Stimulated activated naive CD4-positive, alpha-beta T cell treated with Interleukin-2 at 50 U/mL for 16 hours (primary cell): ENCODE measurements around the gene COX10.

Experiments
- DNase-seq: peaks from one replicate; lab custom pipeline; 2025; lab: John Stamatoyannopoulos, UW

COX10 gene

GRCh38 chr17:14070344-14070984 is 1.2 kb downstream of the COX10 start:
- DNase-seq = no peak

GRCh38 chr17:14072881-14073280 is 3.6 kb downstream of the COX10 start:
- DNase-seq = no peak

GRCh38 chr17:14078027-14078426 is 8.7 kb downstream of the COX10 start:
- no peak for DNase-seq

- no peak for DNase-seq
These were observed 11.5 kb downstream of the COX10 start for GRCh38 chr17:14080847-14081251.

- no peak for DNase-seq
These were observed 13.5 kb downstream of the COX10 start for GRCh38 chr17:14082848-14083247.

GRCh38 chr17:14084955-14085354 is 15.7 kb downstream of the COX10 start:
- DNase-seq = no peak

GRCh38 chr17:14086189-14086588 is 16.9 kb downstream of the COX10 start:
- no peak for DNase-seq

- DNase-seq = no peak
These were observed 19.9 kb downstream of the COX10 start for GRCh38 chr17:14089179-14089578.

GRCh38 chr17:14091367-14091766 is 22.1 kb downstream of the COX10 start:
- DNase-seq = no peak

GRCh38 chr17:14092808-14093207 is 23.5 kb downstream of the COX10 start:
- no peak for DNase-seq

- no peak for DNase-seq
These were observed 25.6 kb downstream of the COX10 start for GRCh38 chr17:14094676-14095601.

GRCh38 chr17:14095631-14096030 is 26.3 kb downstream of the COX10 start:
- DNase-seq = no peak

GRCh38 chr17:14098246-14098645 is 28.9 kb downstream of the COX10 start:
- no peak for DNase-seq

GRCh38 chr17:14101976-14102375 is 32.7 kb downstream of the COX10 start:
- DNase-seq = no peak

GRCh38 chr17:14103836-14104235 is 34.5 kb downstream of the COX10 start:
- DNase-seq = no peak

GRCh38 chr17:14104734-14105133 is 35.4 kb downstream of the COX10 start:
- DNase-seq = no peak

GRCh38 chr17:14107889-14108288 is 38.6 kb downstream of the COX10 start:
- DNase-seq = no peak

GRCh38 chr17:14112407-14112806 is 43.1 kb downstream of the COX10 start:
- DNase-seq = no peak

- DNase-seq = no peak
These were observed 43.8 kb downstream of the COX10 start for GRCh38 chr17:14113137-14113536.

GRCh38 chr17:14116263-14117024 is 47.1 kb downstream of the COX10 start:
- DNase-seq = no peak

GRCh38 chr17:14118951-14119350 is 49.6 kb downstream of the COX10 start:
- no peak for DNase-seq

- DNase-seq = no peak
These were observed 50.2 kb downstream of the COX10 start for GRCh38 chr17:14119546-14119945.

GRCh38 chr17:14121952-14122351 is 52.6 kb downstream of the COX10 start:
- DNase-seq = no peak
